SK-N-MC (cell line): ENCODE measurements around the gene FAM47E.

Experiments
- DNase-seq: peaks from one replicate; pipeline ENCODE4 v3.0.0-alpha.2; 2011; ENCODE audit warnings: low read depth, low spot score
- H3K27ac ChIP-seq: fragments of 200-600 bp; sonication (generic); 2 replicates; pipeline ENCODE4 v1.5.1; 2016; ENCODE audit warnings: mixed run types
- H3K36me3 ChIP-seq: fragments of 200-600 bp; sonication (generic); 2 replicates; pipeline ENCODE4 v1.6.1; 2017; ENCODE audit warnings: antibody characterized with exemption, low read length, mixed read lengths; ENCODE audit not compliant: insufficient read depth
- H3K4me3 ChIP-seq: fragments of 200-600 bp; sonication (generic); 2 replicates; pipeline ENCODE4 v1.5.1; 2016
- H3K9ac ChIP-seq: fragments of 200-600 bp; sonication (generic); 2 replicates; pipeline ENCODE4 v1.8.0; 2017; ENCODE audit warnings: mixed run types, mixed read lengths; ENCODE audit not compliant: insufficient read length
- H3K9me3 ChIP-seq: fragments of 200-600 bp; sonication (generic); 2 replicates; pipeline ENCODE4 v1.6.1; 2017; ENCODE audit warnings: low read depth, mild to moderate bottlenecking, antibody characterized with exemption, low read length, moderate library complexity, mixed read lengths
- EZH2 ChIP-seq: fragments of 200-600 bp; sonication (generic); IDR thresholded peaks from one replicate; pipeline ENCODE4 v1.6.1; 2017; ENCODE audit warnings: antibody characterized with exemption
- FOXP2 ChIP-seq: optimal IDR thresholded peaks from 2 replicates; pipeline ENCODE3; 2011; ENCODE audit warnings: mild to moderate bottlenecking, moderate library complexity; ENCODE audit not compliant: insufficient read depth; ENCODE audit errors: extremely low read length, control extremely low read depth
- POLR2AphosphoS5 ChIP-seq: IDR thresholded peaks from 2 replicates; pipeline ENCODE4 v1.6.1; 2012; ENCODE audit warnings: mild to moderate bottlenecking, low read depth, low read length, borderline replicate concordance

Gene FAM47E

GRCh38 chr4:76293772-76294171 is 42.3 kb downstream of the FAM47E start:
- no peak for TF ChIP-seq POLR2AphosphoS5
- TF ChIP-seq FOXP2 = no peak
- no peak for TF ChIP-seq EZH2
- no peak overlapping the region for H3K9ac ChIP-seq
- no peak overlapping the region for H3K4me3 ChIP-seq
- DNase-seq = no peak
- H3K9me3 ChIP-seq = no peaks in the 10 kb centered on the region; the same call in 1 of the 2 replicates
- no peak overlapping the region for H3K27ac ChIP-seq
- H3K36me3 ChIP-seq = no peaks in the 10 kb centered on the region

DNA sequence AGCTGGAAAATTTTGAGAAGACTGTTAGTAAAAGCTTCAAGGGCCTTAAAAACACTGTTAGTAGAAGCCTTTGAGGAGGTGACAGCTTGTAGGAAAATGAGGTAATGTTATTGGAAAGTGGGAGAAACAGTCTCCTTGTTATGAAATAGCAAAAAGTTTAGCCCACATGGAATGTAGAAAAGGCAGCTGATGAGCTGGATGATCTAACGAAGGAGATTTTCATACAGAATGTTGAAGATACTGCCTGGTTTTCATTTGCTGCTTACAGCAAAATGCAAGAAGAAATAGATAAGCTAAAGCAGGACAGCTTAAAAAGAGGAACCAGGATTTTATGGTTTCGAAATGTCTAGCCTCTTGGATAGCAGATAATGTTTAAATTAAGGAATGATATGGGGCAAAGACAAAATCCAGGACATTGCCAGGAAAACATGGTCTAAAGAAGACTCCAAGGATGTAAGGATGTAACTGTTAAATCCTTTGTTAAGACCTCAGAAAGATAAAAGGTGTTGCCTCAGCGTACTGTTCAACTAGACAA is 44.8 kb downstream of the FAM47E start:
- no peak for TF ChIP-seq EZH2
- no peak for TF ChIP-seq POLR2AphosphoS5
- TF ChIP-seq FOXP2 = no peak
- Histone ChIP-seq H3K27ac (no peak overlapping the region), H3K9ac (no peak overlapping the region), H3K9me3 (no peaks in the 10 kb centered on the region; the same call in 1 of the 2 replicates), H3K36me3 (no peaks in the 10 kb centered on the region), H3K4me3 (no peak overlapping the region)
- no peak for DNase-seq

DNA sequence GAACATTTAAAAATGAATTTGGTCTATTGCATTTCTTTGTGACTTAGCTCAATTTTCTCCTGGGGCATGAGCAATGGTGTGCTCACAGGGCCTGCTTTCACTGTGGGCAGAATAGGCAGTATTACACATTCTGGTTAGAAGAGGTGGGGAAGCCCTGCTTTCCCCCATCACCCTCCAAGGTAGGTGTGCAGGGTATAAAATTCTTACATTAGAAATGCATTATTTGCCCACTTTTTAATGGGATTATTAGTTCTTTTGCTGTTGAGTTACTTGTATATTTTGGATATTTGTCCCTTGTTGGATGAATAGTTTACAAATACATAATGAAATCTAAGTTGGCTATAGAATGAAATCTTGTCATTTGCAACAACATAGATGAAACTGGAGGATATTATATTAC is 46.7 kb downstream of the FAM47E start:
- Histone ChIP-seq H3K9me3 (no peaks in the 10 kb centered on the region; the same call in 1 of the 2 replicates), H3K27ac (no peak overlapping the region)
- TF ChIP-seq POLR2AphosphoS5 = no peak
- no peak for TF ChIP-seq FOXP2
- TF ChIP-seq EZH2 = no peak

DNA sequence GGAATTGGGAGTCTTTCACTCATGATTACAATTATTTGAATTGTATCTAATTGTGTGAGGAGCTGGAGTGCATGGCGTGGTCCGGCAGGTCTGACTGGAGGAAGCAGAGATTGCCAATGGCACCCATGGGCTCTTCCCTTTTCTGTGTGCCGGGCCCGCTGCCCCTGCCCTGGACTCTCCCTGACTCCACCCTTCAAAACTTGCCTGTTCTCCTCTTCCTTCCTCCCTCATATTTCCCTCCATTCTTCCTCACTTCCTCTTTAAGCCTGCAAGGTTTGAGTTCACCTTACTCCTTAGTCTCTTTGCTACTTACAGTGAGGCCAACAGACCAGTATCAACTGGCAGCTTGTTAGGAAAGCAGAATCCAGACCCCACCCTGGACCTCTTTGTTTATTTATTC is 48.5 kb downstream of the FAM47E start:
- Histone ChIP-seq H3K9me3 (no peaks in the 10 kb centered on the region; the same call in 1 of the 2 replicates), H3K4me3 (no peak overlapping the region), H3K27ac (no peak overlapping the region), H3K9ac (no peak overlapping the region), H3K36me3 (no peaks in the 10 kb centered on the region)
- no peak for DNase-seq
- TF ChIP-seq EZH2 = no peak

More for the DNA sequence above, 46.7 kb downstream of the FAM47E start:
- Histone ChIP-seq H3K4me3 (no peak overlapping the region), H3K9ac (no peak overlapping the region), H3K36me3 (no peaks in the 10 kb centered on the region)
- no peak for DNase-seq

- Histone ChIP-seq H3K27ac (no peak overlapping the region), H3K4me3 (no peak overlapping the region), H3K9me3 (no peaks in the 10 kb centered on the region; the same call in 1 of the 2 replicates), H3K9ac (no peak overlapping the region), H3K36me3 (no peaks in the 10 kb centered on the region)
- TF ChIP-seq POLR2AphosphoS5 = no peak
- TF ChIP-seq EZH2 = no peak
- no peak for TF ChIP-seq FOXP2
- DNase-seq = no peak
Measured at GRCh38 chr4:76301068-76301774, 49.7 kb downstream of the FAM47E start.

GRCh38 chr4:76301775-76302162 is 50.2 kb downstream of the FAM47E start:
- Histone ChIP-seq H3K9ac (no peak overlapping the region), H3K9me3 (no peaks in the 10 kb centered on the region; the same call in 1 of the 2 replicates), H3K36me3 (no peaks in the 10 kb centered on the region), H3K4me3 (no peak overlapping the region), H3K27ac (no peak overlapping the region)
- no peak for TF ChIP-seq POLR2AphosphoS5
- TF ChIP-seq FOXP2 = no peak
- TF ChIP-seq EZH2 = no peak
- DNase-seq = no peak

DNA sequence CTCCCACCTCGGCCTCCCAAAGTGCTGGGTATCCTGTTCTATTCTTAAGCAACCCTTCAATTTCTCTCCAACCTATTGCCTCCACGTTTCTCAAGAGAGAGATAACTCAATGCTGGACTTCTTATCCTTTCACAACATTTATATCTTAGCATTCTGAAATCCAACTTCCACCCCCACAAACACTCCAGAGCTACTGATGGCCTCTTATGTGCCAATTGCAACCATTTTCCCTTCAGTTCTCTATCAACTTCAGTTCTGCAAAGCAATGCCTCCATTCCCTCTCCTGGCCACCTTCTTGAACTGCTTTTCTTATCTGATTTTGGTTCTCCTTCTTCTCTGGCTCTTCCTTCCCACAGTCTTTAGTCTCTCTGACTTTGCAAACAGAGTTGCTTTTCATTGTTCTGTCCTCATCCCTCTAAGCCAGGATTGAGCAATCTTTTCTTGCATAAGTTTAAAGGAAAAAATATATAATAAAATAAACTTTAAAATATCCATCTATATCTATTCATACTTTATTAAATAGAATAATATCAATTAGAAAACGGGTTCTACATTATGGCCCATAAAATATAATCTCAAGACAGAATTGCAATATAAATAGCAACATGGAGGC is 51.4 kb downstream of the FAM47E start:
- Histone ChIP-seq H3K4me3 (no peak overlapping the region), H3K27ac (no peak overlapping the region), H3K9me3 (no peaks in the 10 kb centered on the region; the same call in 1 of the 2 replicates), H3K9ac (no peak overlapping the region), H3K36me3 (no peaks in the 10 kb centered on the region)
- TF ChIP-seq EZH2 = no peak
- no peak for DNase-seq

- no peak for TF ChIP-seq FOXP2
- no peak for TF ChIP-seq POLR2AphosphoS5
- TF ChIP-seq EZH2 = no peak
- Histone ChIP-seq H3K4me3 (no peak overlapping the region), H3K9me3 (no peaks in the 10 kb centered on the region), H3K9ac (no peak overlapping the region), H3K27ac (no peak overlapping the region), H3K36me3 (no peaks in the 10 kb centered on the region)
- no peak for DNase-seq
Measured at GRCh38 chr4:76305033-76305687, 53.6 kb downstream of the FAM47E start.
